ENCODE measurements around the gene RELN.

The RELN gene

DNA sequence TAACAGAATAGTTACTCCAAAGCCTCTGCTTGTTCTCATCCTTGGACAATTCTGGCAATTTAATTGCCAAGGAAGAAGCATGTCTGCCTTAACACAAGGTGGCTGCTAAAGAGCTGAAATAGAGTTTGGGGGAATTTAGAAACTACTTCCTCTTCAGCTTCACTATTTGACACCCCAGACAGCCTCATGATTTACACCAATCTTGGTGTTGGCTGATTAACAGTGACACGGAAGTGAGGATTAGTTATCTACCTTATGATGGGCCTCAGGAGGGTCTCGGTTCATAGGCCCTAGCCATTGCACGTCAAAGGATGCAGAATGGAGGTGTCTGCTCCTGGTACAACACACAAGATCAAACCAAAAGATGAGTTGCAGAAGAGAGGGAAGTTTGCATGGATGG lies 102.4 kb downstream of the RELN start:
- TF ChIP-seq, protein P1, sequence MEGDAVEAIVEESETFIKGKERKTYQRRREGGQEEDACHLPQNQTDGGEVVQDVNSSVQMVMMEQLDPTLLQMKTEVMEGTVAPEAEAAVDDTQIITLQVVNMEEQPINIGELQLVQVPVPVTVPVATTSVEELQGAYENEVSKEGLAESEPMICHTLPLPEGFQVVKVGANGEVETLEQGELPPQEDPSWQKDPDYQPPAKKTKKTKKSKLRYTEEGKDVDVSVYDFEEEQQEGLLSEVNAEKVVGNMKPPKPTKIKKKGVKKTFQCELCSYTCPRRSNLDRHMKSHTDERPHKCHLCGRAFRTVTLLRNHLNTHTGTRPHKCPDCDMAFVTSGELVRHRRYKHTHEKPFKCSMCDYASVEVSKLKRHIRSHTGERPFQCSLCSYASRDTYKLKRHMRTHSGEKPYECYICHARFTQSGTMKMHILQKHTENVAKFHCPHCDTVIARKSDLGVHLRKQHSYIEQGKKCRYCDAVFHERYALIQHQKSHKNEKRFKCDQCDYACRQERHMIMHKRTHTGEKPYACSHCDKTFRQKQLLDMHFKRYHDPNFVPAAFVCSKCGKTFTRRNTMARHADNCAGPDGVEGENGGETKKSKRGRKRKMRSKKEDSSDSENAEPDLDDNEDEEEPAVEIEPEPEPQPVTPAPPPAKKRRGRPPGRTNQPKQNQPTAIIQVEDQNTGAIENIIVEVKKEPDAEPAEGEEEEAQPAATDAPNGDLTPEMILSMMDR (IDR thresholded peaks at IDR 0.05; ENCODE audit: low read depth, low read length, missing control alignments), result no peak
- Histone ChIP-seq H3K36me3 (replicated peaks) (no peaks in the 10 kb centered on the region), H3K27ac (no peak overlapping the region), H3K27me3 (replicated peaks) (no peaks in the 10 kb centered on the region), H3K4me3 (ENCODE audit: low read depth, low read length) (no peak overlapping the region)
- in situ Hi-C loops (cut with HindIII; ENCODE audit: low pct_ligation_motif_present, low sequenced_read_pairs), result no loop called here
- DNase-seq, result no peak

DNA sequence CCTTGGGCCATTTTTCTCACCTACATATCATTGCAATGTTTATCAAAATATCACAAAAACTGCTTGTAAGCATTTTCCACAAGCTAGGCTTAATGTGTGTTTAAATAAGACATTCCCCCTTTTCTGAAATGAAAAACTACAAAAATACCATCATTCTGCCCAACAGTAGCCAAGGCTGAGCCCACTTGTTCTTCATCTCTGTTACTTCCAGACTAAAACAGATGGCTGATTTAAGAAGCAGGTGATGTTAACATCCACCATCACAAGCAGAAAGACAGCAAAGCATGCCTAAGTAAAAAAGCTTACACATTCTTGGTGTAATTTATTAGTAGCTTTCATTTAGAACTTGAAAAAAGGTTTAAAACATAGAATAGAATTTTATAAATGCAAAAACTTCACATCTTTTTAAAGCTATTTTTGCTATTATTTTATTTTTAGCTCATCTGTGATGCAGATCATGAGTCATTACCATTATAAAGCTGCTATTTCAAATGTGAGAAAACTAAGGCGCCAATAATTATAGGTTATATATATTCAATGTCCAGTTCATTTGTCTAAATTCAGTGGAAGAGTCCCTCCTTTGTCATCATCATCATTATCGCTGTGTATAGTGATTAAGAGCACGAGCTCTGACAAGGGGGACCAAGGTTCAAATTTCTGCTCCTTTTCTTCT lies 109.4 kb downstream of the RELN start:
- Histone ChIP-seq H3K4me3 (ENCODE audit: low read depth, low read length) (no peak overlapping the region), H3K36me3 (replicated peaks) (no peaks in the 10 kb centered on the region), H3K27ac (no peak overlapping the region), H3K27me3 (replicated peaks) (no peaks in the 10 kb centered on the region)
- TF ChIP-seq, protein P1 (IDR thresholded peaks at IDR 0.05; ENCODE audit: low read depth, low read length, missing control alignments), result no peak
- no peak for DNase-seq
- in situ Hi-C loops (cut with HindIII; ENCODE audit: low pct_ligation_motif_present, low sequenced_read_pairs), result no loop called here

DNA sequence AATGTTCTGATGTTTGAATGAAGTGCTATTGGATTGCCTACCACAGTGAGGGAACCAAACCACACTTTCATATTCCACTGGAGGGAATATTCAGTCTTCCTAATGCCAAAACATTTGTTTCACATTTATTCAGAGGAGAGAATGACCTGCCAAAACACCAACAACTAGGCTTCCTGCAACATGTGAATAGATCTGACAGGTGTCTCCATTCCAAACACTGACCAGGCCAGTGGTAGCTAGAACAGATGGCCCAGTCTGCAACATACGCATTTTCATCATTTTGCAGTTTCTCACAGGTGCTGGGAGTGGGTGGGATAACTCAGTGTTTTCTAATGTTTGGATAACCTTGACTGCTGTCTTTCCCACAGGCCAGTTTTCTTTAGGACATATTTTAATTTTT lies 110.0 kb downstream of the RELN start:
- TF ChIP-seq, protein P1 (IDR thresholded peaks at IDR 0.05; ENCODE audit: low read depth, low read length, missing control alignments), result no peak
- Histone ChIP-seq H3K27me3 (replicated peaks) (no peaks in the 10 kb centered on the region), H3K27ac (no peak overlapping the region), H3K36me3 (replicated peaks) (no peaks in the 10 kb centered on the region), H3K4me3 (ENCODE audit: low read depth, low read length) (no peak overlapping the region)
- in situ Hi-C loops (cut with HindIII; ENCODE audit: low pct_ligation_motif_present, low sequenced_read_pairs), result no loop called here
- DNase-seq, result no peak

DNA sequence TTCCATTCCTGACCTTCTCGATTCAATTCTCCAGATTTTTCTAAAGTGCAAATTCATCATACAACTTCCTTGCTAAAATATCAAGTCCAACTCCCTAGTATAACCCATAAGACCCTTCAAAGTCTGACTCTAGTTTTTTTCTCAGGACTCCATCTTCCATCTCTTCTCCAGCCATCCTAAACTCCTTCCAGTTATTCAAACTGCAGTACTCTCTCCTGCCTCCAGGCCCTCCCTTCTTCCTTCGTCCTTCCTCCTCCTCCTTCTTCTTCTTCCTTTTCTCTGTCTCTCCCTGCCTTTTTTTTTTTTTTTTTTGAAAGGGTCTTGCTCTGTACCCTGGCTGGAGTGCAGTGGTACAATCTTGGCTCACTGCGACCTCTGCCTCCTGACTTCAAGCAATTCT lies 111.9 kb downstream of the RELN start:
- DNase-seq, result no peak
- in situ Hi-C loops (cut with HindIII; ENCODE audit: low pct_ligation_motif_present, low sequenced_read_pairs), result no loop called here
- no peak overlapping the region for H3K27ac ChIP-seq

DNA sequence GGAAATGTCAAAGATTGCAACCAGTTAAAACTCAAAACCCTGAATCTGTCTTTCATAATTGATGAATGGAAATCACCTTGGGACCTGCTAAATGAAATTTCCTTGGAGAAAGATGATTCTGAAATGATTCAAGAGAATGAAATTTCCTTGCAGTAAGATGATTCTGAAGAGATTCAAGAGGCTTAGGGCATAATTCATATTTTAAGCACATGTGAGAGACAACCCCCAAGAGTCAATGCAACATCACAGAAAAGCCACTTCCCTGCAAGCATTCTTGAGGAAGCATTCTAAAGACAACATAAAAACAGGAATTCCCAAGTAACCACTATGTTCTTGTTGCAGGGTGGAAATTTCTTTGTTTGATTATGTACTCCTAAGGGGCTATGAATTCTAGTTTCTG lies 113.7 kb downstream of the RELN start:
- no peaks in the 10 kb centered on the region for H3K27me3 ChIP-seq (replicated peaks)
- DNase-seq, result no peak
- H3K36me3 ChIP-seq (replicated peaks), result no peaks in the 10 kb centered on the region
- in situ Hi-C loops (cut with HindIII; ENCODE audit: low pct_ligation_motif_present, low sequenced_read_pairs), result no loop called here
- TF ChIP-seq, protein P1 (IDR thresholded peaks at IDR 0.05; ENCODE audit: low read depth, low read length, missing control alignments), result no peak
- no peak overlapping the region for H3K27ac ChIP-seq
- no peak overlapping the region for H3K4me3 ChIP-seq (ENCODE audit: low read depth, low read length)

More for the DNA sequence above, 111.9 kb downstream of the RELN start:
- no peak overlapping the region for H3K4me3 ChIP-seq (ENCODE audit: low read depth, low read length)
- H3K27me3 ChIP-seq (replicated peaks), result no peaks in the 10 kb centered on the region
- TF ChIP-seq, protein P1 (IDR thresholded peaks at IDR 0.05; ENCODE audit: low read depth, low read length, missing control alignments), result peak; percentile 28
- no peaks in the 10 kb centered on the region for H3K36me3 ChIP-seq (replicated peaks)

DNA sequence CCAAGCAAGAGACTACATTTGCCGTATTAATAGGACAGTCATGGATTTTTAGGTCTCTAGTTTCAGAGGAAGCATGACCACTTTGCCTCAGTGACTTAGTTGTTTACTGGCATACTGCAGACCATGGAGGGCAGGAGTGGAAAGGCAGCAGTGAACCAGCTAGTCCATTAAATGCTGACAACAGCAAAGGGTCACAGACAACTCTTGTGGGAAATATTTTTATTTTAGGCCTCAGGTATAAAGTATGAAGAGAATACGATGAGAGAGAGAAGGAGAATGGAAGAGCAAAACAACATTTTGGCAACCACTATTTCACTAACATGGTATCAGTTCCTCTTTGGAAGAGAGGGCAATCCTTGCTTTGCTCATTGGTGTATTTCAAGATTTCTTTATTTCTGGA lies 118.0 kb downstream of the RELN start:
- TF ChIP-seq, protein P1 (IDR thresholded peaks at IDR 0.05; ENCODE audit: low read depth, low read length, missing control alignments), result no peak
- Histone ChIP-seq H3K4me3 (ENCODE audit: low read depth, low read length) (no peak overlapping the region), H3K27ac (no peak overlapping the region), H3K36me3 (replicated peaks) (no peaks in the 10 kb centered on the region), H3K27me3 (replicated peaks) (no peaks in the 10 kb centered on the region)
- in situ Hi-C loops (cut with HindIII; ENCODE audit: low pct_ligation_motif_present, low sequenced_read_pairs), result no loop called here
- no peak for DNase-seq
